GM21423 (cell line): ENCODE results near the gene MPHOSPH9.

Experiments
- ATAC-seq: cut with Tn5 transposase; IDR thresholded peaks from one replicate; pipeline ENCODE4 v1.9.1; 2021; ENCODE audit warnings: mild to moderate bottlenecking, moderate library complexity; ENCODE audit not compliant: unreplicated experiment

The MPHOSPH9 gene

DNA sequence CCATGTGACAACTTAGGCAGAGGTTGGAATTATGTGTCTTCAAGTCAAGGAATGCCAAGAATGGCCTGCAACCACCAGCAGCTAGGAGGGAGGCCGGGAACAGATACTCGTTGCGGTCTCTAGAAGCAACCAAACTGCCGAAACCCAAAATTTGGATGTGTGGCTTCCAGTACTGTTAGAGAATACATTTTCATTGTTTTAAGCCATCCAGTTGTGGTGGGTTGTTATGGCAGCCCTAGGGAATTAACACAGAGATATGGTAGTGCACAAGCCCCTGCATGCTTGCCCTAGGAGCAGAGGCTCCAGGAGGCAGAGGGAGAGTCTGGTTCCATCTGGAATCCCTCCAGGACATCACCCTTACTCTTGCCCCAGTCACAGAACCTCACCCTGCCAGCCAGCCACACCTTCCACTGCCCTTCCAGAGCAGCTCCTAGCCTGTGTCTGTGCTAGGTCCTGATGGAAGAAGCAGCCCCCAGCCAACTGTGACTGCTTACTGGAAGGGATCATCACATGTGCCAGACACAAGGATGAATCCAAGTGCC, 101.6 kb downstream of the MPHOSPH9 start:
- no peak for ATAC-seq

DNA sequence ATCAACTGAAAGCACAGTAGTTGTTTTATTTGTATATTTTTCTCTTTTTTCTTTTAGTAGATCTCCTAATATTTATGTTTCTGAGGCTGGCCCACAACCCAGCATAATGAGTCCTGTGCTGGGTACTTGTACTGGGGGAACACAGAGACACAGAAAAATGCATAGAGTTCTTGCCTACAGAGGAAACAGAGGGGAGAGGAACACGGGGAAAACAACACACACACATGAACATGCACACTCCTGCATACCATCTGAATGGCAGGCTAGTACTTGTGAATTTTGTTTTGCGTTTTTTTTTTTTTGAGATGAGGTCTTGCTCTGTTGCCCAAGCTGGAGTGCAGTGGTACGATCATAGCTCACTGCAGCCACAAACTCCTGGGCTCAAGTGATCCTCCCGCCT, 103.3 kb downstream of the MPHOSPH9 start:
- ATAC-seq, result no peak

DNA sequence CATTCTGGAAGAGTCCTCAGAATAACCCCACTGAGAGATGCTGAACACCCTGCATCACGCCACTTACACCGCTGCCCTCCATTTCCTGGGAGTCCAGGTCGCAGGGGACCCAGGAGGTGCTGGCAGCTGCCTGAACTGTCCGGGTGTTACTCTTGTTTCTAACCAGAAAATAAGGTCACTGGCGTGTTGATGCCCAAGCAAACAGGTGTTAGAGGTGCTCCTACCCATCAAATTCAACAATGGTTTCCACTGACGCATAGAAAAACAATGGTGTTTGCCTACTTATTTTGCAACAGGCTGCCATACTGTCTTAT, 105.8 kb downstream of the MPHOSPH9 start:
- ATAC-seq, result no peak

DNA sequence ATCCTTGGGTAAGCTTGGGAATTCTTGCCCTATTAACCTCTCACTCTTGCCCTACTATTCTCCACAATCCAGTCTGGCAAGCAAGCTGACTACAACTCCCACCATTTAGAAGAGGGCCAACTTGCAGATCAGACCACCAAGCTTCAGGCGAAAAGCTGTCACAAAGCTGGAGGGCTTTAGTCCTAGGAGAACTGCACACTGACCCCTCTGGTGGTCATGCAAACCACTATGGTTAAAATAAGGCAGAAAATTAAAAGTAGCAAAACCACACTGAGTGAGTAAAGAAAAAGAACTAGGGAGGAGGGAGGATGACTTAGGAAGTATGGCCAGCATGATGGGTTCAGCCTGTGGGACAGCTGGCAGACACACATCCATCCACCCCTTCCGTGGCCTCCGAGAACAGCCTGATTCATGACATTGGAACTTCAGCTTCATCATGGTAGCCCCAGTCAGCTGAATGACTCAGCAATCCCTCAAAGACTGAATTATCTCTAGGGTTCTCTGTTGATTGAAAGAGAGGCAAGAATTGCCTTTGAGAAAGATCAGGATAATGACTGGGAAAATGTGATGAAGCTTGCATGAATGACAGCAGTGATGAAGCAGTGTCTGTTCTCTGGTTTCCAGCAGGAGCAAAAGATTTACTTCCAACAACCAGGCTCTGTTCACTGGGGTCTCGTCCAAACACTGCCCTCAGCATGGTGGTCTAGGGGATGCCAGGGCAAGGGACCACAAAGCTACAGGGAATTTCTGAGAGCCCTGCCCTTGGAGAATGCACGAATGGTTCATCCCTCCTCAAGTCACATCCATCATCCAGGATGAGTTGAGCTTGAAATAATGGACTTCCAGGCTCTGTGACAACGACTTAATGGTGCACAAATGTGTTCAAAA, 106.4 kb downstream of the MPHOSPH9 start:
- no peak for ATAC-seq

DNA sequence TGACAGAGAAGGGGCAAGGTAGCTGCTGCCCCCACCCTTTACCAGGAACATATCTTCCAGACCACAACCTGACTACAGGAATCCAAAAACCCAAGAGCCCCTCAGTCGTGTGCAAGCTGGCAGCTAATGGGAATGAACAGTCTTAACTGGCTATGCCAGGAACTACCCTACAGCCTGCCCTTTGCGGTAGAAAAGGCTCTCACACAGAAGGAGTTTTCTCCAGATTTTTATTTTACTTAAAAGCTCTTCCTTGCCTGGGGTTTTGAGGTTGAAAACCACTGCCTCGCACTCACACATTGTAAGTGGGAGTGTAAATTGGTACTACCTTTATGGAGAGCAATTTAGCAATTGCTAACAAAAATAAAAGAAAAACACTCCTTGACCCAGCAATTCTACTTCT, 110.3 kb downstream of the MPHOSPH9 start:
- no peak for ATAC-seq

DNA sequence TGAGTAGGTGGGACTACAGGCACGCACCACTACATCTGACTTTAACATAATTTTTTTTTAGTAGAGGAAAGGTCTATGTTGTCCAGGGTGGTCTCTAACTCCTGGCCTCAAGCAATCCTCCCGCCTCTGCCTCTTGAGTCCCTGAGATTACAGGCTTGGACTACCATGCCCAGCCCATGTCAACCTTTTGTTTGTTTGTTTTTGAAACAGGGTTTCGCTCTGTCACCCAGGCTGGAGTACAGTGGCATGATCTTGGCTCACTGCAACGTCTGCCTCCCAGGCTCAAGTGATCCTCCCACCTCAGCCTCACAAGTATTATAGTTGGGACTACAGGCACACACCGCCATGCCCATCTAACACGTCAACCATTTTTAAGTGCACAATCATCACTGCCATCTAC, 111.3 kb downstream of the MPHOSPH9 start:
- ATAC-seq, result no peak

DNA sequence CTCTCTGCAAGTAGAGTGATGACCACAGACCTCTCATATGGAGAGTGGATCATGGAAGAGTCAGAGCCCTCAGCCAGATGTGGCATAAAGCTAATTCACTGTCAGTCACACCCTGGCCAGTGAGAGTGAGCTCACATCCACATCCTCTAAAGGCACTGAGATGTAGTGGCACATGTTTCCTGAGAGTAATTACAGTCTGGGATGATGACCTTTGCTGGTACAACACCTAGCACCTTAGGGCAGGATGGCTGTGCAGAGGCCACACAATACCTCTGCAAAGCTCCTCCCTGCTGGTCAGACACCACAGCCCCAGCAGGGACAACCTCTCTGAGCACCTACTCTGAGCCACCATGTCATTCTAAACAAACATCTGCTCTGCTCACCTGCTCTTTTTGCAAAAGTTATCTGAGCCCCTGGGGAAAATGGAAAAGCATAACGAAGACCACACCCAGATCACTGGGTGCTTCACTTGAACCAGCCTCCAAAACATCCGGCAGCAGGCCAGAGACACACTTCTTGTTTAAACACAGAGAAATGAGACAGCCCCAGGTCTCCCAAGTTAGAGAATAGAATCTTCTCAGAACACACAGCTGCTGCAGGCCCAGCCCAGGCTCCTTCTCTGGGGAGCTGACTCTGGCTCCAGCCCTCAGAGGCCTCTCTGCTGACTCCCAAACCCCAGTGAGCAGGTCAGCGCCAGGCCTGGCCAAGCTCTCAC, 112.3 kb downstream of the MPHOSPH9 start:
- no peak for ATAC-seq

DNA sequence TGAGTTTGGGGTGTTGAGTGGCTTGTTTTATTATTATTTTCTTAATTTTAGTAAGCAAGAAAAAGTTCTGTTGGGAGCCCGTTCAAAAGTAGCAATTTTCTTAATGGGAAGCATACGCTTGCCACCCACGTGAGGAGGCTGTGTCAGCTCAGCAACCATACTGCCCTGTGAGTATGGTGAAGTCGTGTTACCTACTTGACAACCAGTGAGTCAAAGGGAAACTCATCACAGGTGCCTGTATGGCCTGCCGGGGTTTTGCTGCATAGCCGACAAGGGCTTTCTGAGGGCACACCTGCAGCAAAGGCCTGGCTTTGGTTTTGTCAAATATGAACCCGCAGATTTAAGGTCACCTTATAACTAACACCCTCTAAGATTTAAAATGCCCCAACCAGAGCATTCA, 113.1 kb downstream of the MPHOSPH9 start:
- ATAC-seq, result no peak

DNA sequence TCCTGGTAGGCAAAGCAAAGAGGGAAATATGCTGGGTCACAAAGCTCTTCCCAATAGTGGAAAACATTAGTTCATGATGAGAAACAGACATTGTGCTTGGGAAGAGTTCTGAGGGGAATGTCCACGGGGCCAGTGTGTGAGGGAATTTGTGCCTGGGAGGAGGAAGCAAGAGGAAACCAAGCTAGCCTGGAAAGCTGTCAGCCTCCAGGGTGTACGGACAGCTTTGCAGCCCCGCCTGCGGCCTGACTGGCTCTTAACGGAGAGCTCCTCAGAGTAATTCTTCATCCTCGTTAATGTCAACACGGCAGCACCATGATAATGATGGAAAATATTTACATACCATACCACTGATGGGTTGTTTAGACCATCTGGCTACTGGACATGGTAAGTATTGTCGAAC, 114.4 kb downstream of the MPHOSPH9 start:
- ATAC-seq, result no peak

DNA sequence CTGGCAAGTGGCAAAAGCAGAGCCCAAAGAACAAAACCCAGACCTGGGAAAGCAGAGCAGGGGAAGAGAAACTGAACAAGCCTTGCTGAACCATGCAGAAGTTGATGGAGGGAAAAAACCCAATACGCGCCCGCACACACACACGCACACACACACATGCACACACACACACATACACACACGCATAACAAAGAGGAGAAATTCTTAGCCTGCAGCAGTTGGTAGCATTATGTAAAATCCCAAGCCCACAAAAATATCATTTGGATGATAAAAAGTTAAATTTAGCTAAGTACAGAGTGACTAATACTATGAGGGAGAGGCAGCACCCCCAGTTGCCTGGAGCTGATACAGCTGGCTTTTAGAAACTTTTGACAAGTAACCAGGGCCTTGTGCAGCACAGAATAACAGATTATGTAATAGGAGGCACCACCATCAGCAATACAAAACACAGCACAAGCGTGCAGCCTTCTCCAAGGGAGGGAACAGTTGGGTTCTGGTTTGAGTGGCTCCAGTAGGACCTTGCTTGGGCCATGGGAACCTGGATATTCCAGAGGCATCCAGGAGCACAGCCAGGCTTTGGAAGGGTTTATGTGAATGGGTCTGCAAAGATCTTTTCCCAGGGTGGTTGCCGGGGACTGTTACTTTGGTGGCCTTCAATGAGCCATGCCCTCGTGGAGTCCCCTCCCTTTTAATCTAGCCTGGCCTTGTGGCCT, 117.4 kb downstream of the MPHOSPH9 start:
- no peak for ATAC-seq

DNA sequence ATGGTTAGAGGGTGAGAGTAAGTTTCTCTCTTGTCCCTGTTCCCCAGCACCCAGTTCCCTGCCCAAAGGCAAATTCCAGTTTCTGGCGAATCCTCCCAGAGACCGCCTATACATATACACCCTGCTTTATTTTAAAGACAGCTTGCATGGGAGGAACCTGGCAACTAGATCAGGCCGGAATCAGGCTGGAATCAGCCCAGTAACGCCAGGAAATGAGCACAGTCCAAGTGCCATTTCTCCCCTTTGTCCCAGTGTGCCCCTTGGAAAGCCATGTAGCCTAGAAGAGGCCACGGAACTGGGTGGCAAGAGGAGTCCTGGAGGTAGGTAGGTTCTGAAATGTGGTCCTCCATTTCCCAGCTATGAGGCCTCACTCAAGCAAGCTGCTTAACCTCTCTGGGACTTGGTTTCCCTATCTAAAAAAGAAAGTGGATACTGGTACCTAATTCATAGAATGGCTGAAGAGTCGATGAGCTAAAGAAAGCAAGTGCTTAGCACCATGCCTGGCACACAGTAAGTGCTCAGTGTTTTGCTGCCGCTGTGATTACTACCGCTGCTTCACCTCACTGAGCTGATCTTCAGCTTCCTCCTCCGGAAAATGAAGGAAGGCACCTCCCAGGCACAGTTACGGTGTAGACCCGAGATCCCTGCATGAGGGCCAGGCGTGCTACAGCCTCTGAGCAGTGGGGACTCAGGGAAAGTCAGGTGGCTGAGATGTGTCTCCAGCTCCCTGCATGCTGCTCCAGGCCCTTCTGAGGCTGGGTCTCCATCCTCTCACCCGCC, 118.4 kb downstream of the MPHOSPH9 start:
- no peak for ATAC-seq

DNA sequence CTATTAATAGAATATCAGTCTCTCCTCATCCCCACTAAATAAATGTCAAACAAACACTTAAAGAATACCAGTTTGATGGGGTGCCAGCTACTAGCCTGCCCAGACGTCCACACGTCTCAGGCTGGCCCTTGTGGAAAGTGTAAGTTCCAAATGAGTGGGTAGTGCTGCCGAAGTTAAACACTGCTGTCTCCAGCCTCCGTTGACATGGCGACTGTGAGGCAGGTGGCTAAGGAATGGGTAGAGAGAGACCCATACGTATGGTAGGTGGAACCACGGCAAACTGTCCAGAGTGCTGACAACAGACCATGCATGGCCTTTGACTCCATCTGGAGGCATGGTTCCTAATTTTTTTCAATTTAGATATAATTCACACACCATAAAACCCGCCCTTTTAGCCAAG, 119.9 kb downstream of the MPHOSPH9 start:
- no peak for ATAC-seq

DNA sequence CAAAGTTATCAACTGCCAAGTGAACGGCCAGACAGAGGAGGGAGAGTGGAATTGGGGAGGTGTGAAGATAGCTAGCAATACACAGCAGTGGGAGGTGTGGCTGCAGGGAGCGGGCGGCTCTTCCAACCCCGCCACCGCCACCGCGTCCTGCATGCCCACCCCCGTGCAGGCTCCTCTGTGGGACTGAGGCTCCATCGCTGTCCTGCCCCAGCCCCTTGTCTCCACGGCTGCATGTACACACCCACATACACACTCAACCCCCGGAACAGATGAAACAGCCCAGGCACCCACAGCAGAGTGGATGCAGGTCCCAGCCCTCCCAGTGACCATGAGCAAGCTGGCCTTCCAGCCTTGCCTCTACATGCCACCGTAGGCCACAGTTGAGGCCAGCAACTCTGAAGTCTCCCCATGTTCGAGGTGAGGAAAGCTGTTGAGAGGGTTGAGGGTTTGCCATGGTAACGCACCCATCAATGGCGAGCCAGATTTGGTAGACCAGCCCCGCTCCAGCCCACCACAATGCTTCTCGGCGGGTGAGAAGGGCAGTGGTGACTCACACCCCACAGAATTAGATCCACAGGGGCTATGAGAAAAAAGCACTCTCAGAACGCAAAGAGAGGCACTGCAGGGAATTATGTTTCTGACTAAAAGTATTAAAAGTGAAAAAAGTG, 121.3 kb downstream of the MPHOSPH9 start:
- ATAC-seq, result no peak

DNA sequence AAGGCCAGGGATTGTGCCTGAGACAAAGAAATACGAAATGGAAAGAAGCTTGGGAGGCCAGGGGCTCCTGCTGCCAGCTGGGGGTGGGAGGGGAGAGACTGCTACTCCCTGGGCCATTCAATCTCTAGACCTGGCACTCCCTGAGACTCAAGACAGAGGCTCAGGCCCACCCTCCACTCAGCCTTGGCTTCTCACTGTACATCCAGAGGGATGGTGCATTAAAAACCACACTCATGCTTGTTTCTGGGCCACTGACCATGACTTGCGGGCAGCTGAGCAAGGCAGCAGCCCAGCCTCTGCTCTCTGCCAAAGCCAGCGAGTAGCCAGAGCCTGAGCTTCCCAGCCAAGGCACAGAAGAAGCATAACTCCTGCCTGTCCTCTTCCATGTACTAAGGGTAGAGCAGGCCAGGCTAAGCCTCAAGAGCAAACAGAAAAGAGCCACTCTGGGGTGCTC, 123.6 kb downstream of the MPHOSPH9 start:
- ATAC-seq, result no peak

DNA sequence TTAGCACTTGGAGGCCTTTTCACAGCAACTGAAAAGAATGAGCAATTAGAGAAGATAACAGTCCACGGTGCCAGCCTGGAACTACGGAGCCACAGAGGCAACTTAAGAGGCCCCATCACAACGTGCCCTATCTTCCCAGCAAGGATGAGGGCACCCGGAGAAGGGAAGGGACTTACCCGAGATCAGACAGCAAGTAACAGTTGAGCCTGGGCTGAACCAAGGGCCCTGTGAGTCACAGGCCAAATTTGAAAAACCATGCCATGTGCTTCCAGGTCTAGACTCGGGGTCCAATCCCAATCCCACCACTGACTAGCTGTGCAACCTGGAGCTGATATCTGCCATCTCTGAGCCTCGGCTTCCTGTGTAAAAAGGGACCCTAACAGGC, 124.3 kb downstream of the MPHOSPH9 start:
- no peak for ATAC-seq

DNA sequence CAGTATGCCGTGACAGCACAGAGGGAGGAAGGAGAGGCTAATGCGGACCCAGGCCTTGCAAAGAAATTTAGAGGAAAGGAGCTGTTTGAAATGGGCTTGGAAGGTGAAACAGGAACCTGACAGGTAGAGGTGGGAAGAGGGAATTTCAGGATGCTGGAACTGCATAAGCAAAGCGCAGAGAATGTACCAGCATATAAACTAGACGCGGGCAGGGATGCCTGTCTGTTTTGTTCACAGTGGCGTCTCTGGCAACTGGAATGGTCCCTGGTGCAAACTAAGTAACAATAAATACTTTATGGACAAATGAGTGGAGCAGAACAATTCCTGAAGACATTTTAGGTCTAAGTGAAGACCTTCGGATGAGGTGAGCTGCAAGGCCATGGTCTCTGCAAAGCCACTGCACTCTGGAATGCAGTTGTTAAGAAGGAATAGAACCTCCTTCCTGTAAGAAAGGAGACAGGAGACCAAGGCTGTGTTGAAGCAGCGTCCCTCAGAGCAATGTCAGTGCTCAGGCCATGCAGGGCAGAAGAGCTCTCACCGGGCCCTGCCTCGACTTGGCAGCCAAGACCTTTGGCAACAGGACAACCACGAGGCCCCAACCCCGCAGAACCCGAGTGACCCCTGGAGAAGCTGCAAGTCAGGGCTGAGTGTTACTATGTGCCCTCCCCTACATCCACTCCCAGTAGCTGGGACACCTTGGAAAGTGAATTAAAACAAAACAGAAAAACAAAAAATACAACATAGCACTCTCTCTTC, 124.8 kb downstream of the MPHOSPH9 start:
- ATAC-seq, result no peak

DNA sequence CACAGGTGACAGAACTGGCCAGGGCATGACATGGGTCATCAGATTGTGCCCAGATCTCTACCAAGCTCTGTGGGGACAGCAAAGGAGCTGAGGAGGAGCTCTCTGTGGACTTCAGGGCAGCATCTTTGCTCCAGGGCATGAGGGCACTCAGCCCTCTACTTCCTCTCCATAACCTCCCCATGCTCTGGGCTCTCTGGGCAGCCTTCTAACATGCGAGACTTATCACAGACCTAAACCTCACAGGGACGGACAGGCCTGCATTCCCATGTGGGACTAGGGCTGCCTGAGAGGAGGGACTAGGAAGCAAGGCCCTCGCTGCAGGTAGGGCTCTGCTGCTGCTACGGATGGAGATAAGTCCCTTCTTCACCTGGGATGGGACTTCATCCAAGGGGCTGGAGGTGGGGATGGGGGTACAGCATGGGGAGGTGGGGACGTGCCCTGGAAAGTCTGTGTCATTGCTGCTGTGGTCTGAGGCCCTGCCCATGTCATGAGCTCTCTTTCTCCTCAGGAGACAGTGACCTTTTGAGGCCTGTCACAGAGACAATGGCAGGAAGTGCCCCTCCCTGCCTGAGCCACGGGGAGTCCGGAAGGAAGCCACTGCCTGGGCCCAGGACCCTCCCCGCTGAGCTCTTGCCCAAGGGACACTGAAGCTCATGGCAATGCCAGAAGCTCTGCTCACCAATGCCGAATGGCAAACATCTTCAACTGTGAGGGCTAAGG, 126.1 kb downstream of the MPHOSPH9 start:
- ATAC-seq, result no peak

DNA sequence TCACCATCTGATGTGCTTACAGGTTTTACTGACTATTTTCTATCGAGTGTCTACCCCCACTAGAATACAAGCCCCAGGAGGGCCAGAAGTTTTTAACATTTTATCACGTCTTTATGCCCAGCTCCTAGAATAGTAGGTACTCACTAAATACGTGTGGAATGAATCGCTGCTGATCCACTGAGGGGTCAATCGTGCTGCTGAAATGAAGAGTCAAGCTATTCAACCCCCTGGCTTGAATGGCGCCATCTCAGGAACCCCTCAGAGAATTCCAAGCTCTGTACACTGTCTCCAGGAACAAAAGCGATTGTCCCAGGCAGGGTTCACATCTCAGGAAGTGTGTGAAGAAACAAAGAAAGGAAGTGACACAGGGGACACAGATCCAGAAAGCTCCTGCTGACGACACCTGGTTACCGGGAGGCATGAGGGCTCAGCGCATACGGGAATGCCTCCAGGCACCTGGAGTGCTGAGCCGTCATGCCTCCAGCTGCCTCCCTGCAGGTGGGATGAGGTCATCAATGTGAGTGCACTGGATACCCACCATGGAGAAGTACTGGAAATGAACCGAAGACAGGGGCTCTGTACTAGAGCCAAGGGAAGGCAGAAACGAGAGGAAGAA, 127.6 kb downstream of the MPHOSPH9 start:
- ATAC-seq, result no peak
